Measurements from ENCODE around the gene DMD. TPM values are rescaled to one million over a fixed set of nuclear protein-coding genes. Genes with fewer than 3 reads are reported as not detected.

The DMD gene
- total and polyA plus RNA-seq, 2 of the 8 experiments (the other 6 are each of a cell fraction or from before 2014, with no cell fraction given) = 4.8 to 7.4 TPM

DNA sequence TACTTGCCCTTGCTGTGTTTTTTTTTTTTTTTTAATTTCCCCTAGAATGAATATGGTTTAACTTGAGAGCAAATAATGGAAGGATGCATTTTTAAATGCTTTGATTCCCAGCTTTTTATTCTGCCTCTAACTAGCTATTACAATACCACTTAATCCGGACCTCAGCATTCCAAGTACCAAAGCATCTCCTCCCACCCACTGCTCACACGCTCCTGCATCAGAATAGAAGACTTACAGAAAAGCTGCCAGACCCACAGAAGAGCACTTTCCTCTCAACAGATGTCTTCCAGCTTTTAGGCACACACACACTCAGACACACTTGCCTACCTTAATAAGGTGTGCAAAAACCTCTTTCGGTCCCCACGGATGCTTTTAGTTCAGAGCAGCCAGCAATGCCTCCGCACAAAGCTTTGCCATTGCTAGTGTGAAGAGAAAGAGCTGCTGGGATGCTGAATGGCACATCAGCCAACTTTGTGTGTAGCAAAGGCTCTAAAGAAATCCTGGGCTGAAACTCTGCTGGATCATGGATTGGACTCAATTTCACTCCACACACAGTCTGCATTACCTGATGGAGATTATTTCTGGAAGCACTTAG, 1056.2 kb downstream of the DMD start:
- Histone ChIP-seq H3K4ac (replicated peaks; ENCODE audit: insufficient read length, low read depth, low read length) (no peak overlapping the region), H3K9ac (replicated peaks in 1 of 4; ENCODE audit: extremely low read depth in 1 of 4, low read depth in 3 of 4, low read length in 3 of 4) (no peak overlapping the region), H3K4me3 (ENCODE audit: extremely low read depth in 1 of 4, insufficient read depth in 2 of 4, low read depth in 3 of 4, low read length in 4 of 4) (peak overlapping the region; percentile 21 to 54 (median 36); a peak in 7 of 8 replicates), H3K14ac (ENCODE audit: insufficient read length) (no peak overlapping the region), H4K8ac (ENCODE audit: extremely low read depth, insufficient read depth, low read length) (no peak overlapping the region), H2AK5ac (ENCODE audit: low read depth, low read length) (no peak overlapping the region), H3K79me2 (ENCODE audit: control insufficient read depth in 1 of 2, insufficient read depth in 2 of 2, low read length in 2 of 2) (no peaks in the 10 kb centered on the region), H4K20me1 (replicated peaks in 1 of 2; ENCODE audit: control insufficient read depth in 1 of 2, insufficient read depth in 2 of 2, low read length in 2 of 2) (no peaks in the 10 kb centered on the region), H2BK15ac (ENCODE audit: low read length) (no peak overlapping the region), H2BK5ac (ENCODE audit: low read depth, low read length) (no peak overlapping the region), H4K5ac (ENCODE audit: insufficient read length, low read depth, low read length) (no peak overlapping the region), H3K36me3 (ENCODE audit: control insufficient read depth in 2 of 4, insufficient read depth in 4 of 4, low read length in 3 of 4) (no peaks in the 10 kb centered on the region), H3K4me1 (replicated peaks in 1 of 4; ENCODE audit: control insufficient read depth in 3 of 4, insufficient read depth in 4 of 4, low read length in 3 of 4) (no peaks in the 10 kb centered on the region), H3K18ac (ENCODE audit: extremely low read depth, low read length) (no peak overlapping the region), H3K9me3 (ENCODE audit: insufficient read depth in 2 of 2, low read depth in 1 of 2, low read length in 1 of 2) (no peaks in the 10 kb centered on the region), H3K56ac (replicated peaks; ENCODE audit: insufficient read length, low read depth, low read length) (no peak overlapping the region), H3K23ac (ENCODE audit: insufficient read length) (no peak overlapping the region), H3K27ac (ENCODE audit: low read depth, low read length) (no peak overlapping the region), H3K4me2 (ENCODE audit: insufficient read depth in 1 of 2, low read depth in 2 of 2, low read length in 2 of 2) (peak overlapping the region; percentile 55 to 75), H3K23me2 (ENCODE audit: low read depth, low read length) (no peaks in the 10 kb centered on the region), H2AFZ (ENCODE audit: low read length) (peak overlapping the region; percentile 88; the same call in 1 of the 2 replicates), H3K27me3 (replicated peaks in 1 of 4; ENCODE audit: control insufficient read depth in 3 of 4, extremely low read depth in 1 of 4, insufficient read depth in 3 of 4, low read length in 3 of 4) (no peaks in the 10 kb centered on the region), H2BK20ac (ENCODE audit: low read length) (no peak overlapping the region), H3K79me1 (ENCODE audit: low read depth, low read length) (no peaks in the 10 kb centered on the region), H2BK12ac (ENCODE audit: low read depth, low read length) (no peak overlapping the region), H2BK120ac (replicated peaks; ENCODE audit: low read depth, low read length) (no peak overlapping the region), H4K91ac (replicated peaks; ENCODE audit: insufficient read length, low read length) (no peak overlapping the region)
- ChIA-PET CTCF (ENCODE audit: partially characterized antibody) (interaction anchor here (0.6 kb wide), 1 partner anchor 581 kb away, joined by 4 read pairs; no protein-coding TSS in a partner anchor), POLR2A (ENCODE audit: partially characterized antibody) (no interaction called here)
- WGBS, 2 experiments (ENCODE audit: extremely low coverage in 1 of 2, insufficient coverage in 1 of 2, insufficient read length in 1 of 2, insufficient replicate concordance in 2 of 2, low coverage in 1 of 2, low lambda C conversion rate in 2 of 2, missing lambda C conversion rate in 1 of 2) = 6% methylated on average over 3 of the region's 5 CpGs; no CpG with 5 or more reads in 1 of the 2 experiments
- FAIRE-seq (peak; percentile 91), DNase-seq (ENCODE audit: low read depth in 1 of 2, low spot score in 2 of 2) (peak in 1 of 2 experiments; percentile 42)
- TF ChIP-seq YY1 (IDR thresholded peaks at IDR 0.05; ENCODE audit: low read depth, low read length) (0 out of 2 replicates have a peak, but pooled peaks have one; percentile 42), CBX5 (IDR thresholded peaks at IDR 0.05; ENCODE audit: low read depth, low read length) (no peak), SP1 (IDR thresholded peaks at IDR 0.05; ENCODE audit: low read depth, low read length) (peak; percentile 56; the same call in 1 of the 2 replicates), KDM1A (IDR thresholded peaks at IDR 0.05; ENCODE audit: borderline replicate concordance, low read length) (0 out of 2 replicates have a peak, but pooled peaks have one; percentile 31), KDM5A (IDR thresholded peaks at IDR 0.05; ENCODE audit: low read length) (no peak)

Measured in H1 (cell line).